Hepatic stellate cell (primary cell): ENCODE data around the gene ITGB1.

ENCODE experiments used
- DNase-seq: peaks from one replicate; pipeline ENCODE4 v3.0.0; 2011; ENCODE audit warnings: low spot score

Gene ITGB1

DNA sequence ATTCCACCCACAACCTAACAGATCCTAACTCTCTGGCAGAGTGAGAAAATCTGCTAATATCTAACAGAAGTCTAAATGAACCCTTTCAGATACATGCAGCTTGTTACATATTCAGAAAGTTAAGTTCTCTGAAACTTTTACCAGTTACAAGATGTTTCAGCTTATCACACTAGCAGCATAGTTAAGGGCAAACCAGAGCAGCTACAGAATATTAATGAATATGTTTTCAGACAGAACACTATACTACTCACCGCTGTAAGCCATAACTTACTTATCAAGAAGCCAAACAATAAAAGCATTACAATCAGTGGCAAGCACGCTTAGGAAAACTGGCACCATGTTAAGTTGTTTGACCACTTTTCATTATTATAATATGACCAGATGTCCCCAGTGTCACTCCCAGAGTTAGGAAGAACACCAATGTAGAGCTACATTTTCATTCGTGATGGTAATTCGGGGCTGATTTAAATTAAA, 2.7 kb downstream of the ITGB1 start:
- DNase-seq = no peak

DNA sequence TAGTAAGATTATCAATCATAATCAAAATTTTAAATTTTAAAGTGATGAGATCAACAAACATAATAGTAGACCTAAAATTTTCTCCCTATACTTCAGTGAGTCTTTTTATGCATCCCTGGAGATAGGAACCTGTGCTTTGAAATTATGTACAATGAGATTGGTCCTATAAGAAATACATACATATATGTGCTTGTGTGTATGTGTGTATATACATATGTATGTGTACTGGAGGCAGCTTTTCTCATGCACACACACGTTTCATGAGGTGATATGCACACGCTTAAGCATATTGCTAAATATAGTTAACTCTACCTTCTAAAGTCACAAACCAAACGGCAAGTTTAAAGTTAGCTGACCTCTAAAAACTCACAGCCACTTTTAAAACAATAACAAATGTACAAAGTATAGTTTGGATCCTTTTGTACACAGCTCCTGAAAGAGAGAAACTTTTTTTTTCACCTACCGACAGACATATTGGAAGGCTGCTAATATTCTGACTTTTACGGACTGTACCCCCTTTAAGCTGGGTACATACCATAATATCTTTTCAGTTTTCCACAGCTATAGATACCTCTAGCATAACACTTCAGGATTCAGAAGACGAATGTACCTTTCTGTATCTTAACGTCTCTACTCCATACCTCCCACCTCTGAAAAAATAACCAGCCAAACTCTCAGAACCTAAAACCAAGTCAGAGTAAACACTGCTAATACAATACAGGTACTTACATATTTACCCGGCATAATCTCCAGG, 3.3 kb downstream of the ITGB1 start:
- no peak for DNase-seq

DNA sequence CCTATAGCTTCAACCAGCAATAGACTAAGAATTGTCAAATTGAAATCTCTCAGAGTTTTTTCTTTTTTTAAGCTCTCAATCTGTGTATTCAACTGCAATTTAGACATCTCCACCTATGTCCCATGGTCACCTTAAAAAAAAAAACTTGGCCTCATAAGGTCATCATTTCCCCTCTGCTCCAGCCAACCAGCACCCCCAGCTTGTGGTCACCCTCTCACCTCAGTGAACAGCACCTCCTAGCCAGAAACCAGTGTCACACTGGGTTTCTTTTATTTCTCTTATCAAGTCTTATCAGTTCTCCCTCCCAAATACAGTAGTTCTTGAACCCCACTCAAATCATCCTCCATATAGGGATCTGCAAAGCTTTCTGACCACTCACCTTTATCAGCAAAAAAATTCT, 4.0 kb downstream of the ITGB1 start:
- no peak for DNase-seq

DNA sequence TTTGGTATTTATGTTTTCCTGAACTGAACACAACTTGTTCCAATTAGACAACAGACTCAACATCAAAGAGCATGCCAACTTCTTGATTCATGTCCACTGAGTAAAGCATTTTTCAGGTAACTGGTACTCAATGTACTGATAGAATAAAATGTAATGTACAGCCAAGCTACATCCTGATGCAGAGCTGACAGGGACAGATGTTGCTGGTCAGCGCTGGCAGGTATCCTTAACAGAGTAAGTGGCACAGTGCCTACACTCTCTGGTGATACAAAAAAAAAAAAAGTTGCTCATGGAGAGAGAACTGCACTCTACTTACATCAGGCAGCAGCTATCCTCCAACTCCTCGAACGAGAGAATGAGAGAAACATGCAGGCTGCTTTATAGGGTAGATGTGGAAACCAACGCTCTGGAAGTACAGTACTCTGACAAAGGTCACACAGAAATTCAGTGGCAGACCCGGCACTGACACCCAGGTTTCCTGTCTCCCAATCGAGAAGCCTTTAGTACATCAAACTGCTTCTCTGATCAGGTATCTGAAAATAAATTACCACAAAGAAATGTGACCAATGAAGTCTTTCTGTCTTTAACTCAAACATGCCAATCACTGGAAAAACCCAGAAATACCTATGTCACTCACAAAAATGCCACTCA, 4.6 kb downstream of the ITGB1 start:
- no peak for DNase-seq

DNA sequence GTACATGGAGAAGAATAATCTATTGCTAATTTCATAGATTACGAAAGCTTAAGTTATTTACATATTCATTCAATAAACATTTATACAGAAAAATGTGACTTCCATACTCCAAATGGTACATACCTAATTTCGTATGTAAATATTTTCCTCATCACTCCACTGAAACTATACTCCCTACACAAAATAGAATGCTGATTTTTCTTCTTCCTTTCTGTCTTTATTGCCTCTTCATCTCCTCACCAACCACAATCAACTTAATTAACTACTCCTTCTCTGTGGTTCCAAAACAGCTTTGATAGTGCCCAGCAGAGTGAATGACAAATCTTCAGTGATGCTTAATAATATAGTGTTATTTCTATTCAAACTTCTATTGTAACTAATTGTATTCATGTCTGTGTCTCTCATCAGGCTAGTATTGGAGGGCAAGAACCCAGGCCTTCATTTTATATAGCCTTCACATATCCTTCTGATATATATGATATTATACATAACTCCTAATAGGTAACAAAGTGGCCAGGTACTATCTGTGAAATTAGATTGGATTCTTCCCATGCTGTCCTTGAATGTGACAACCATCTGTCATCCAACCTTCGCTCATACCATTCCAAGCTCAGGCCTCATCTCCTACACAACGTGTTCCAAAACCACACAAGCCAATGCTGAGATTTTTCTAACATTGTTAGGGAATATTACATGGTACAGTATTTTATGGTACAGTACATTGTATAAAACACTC, 5.3 kb downstream of the ITGB1 start:
- no peak for DNase-seq

DNA sequence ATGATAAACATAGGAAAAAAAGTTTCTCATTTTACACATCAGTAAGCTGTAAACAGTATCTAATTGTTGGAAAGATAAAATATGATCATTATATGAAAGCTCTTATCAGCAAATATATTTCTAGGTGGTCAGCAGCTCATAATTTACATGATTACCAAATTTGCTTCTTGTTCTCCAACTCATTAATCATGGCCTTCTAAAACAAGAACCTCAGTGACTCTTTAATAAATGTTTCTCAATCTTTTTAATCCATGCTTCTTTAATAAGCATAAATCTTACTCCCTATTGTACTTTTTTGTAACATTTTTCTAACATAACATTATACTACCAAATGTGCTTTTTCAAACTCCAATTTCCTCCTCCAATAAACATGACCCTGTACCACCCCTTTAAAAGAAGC, 5.9 kb downstream of the ITGB1 start:
- DNase-seq = no peak

DNA sequence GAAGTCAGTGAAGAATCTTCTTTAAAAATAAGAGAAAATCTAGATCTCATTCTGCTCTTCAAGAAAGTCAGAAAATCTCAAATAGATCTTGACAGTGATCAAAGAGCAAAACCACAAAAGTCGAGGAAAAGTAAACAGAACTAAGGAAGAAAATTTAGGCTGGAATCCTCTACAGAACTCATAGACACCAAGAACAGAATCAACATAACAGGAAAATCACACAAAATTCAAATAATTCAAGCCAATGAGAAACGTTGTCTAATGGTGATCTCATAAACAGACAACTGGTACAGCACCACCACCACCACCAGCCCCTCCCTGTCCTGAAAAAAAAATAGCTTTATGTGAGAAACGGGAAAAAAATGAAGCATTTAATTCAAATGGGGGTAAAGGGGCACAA, 6.9 kb downstream of the ITGB1 start:
- DNase-seq = no peak

DNA sequence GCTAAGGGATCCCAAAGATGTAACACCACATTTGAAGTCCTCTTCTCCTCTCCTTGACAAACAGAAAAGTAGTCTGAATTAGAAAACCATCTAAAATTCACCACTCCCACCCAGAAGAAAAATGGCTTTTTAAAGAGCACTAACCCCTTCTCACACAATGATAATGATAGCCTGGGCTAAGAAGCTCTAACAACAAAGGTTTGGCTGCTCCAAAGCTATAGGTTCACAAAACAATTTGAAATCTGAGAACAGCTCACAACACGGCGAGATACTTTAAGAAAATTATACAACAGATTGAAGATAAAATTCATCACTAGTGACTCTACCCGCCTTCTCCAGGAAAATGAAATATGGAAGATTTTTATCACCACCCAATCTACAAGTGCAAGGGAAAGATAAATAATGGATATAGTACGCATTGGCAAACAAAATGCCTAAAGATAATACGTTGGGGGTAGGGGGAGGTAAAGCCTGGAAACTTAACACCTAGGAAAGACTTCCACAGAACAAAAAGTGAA, 7.4 kb downstream of the ITGB1 start:
- DNase-seq = no peak

DNA sequence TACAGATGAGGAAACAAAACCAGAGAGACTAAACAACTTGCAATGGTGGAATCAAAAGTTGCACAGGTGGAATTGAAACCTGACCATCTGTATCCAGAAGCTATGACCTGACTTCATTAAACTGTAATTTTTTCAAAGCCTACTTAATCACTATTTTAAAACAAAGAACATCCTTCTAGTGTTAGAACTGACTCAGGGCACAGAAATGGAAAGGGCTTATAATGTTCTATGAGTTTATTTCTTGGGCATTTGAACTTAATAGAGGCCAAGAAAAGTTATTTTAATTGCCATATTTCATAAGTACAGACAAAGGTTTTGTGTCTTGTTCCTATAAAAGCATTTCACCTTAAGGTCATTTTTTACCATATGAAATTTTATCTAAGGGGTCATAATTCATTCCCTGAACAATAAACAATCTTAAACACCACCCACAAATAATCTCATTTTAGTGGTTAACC, 8.8 kb downstream of the ITGB1 start:
- DNase-seq = no peak

DNA sequence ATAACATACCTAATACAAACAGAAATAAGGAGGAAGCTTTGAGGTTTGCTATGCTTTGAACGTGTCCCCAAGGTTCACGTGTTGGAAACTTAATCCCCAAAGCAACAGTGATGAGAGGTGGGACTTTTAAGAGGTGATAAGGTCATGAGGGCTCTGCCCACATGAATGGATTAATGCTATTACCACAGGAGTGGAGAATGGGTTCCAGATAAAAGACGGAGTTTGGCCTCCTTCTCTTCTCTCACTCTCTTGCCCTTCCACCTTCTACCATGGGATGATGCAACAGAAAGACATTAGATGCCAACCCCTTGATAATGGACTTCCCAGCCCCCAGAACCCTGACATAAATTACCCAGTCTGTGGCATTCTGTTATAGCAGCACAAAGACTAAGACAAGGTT, 9.6 kb downstream of the ITGB1 start:
- DNase-seq = no peak

DNA sequence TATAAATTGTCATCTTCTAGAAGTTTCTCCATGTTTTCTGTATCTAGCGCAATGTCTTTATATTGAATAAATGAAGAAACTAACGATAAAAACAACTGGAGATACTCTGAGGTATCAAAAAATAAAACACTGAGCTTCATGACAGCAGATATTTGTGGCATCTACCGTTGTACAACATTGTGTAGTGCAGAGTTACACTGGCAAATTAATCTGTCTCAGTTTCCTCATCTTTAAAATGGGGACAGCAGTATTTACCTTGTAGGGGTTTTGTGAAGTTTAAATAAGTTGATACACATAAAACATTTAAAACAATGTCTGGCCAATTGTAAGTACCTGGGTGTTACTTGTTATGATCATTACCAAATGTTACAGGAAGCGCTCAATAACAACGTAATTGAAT, 10.4 kb downstream of the ITGB1 start:
- DNase-seq = no peak

DNA sequence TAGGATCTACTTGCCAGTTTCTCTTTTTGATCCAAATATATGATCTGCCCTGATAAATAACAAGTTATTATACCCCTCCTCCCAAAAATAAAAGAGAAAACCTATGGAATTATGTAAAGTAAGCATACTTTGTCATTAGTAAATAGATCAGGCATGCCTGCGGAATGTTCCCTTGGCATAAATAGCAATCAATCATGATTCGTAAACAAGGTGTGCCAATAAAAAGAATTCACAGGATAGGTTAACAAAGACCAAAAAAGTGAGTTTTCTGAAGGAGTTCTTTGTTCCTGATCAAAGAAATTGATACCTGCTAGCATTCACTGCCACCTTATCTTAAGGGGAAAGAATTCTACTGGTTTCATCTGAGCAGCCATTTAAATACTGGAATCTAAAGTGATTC, 11.9 kb downstream of the ITGB1 start:
- no peak for DNase-seq

DNA sequence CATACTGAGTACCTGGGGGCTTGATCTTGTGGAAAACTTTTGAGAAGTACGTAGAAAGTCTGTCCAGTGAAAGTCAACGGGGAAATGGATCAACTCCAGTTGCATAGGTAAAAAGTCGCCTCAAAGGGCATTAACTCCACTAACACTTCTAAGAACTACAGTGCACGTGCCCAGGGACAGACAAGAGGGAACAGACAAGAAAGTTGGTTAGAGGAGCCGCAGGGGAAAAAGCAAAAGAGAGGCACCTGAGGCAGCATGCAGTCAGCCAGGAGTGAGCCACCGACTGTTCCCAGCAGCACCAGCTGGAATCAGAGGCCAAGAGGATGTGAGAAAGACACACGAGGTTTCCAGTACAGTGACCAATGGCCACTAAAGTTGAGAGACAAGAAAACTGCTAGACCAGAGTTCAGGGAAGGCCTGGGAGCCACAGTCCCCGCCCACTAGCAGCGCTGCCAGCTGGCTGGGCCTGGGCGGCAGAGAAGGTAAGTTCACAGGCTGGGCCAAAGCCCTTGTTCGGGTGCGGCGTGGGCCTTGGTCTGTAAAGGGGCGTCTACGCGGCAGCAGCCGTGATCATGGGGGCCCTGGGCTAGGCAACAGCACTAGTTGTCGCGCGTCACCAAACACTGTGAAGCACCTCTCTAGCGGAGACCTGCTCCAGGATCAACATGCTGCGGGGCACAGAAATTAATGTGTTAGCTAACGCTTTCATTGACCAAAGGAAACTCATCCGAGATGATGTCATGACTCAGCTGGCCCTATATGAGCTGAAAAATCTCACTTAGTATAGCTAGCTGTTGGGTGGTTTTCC, 14.0 kb downstream of the ITGB1 start:
- DNase-seq = no peak

DNA sequence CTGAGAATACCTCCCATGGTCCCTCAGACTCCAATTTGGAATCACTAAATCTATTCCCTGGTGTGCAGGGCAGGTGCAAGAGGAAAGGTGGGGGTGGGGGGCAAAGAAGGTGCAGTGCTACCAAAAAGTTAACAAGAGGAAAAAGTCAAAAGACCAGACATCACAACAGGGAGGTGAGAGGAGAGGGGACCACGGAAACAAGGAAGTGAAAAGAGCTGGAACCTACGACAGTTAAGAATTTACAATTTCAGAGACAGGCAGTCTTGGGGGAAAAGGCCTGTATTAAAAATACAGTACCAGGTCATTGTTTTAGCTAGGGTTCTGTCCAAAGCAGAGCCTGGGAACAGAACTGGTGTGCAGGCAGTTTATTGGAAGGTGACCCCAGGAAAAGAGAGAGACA, 14.6 kb downstream of the ITGB1 start:
- DNase-seq = no peak

DNA sequence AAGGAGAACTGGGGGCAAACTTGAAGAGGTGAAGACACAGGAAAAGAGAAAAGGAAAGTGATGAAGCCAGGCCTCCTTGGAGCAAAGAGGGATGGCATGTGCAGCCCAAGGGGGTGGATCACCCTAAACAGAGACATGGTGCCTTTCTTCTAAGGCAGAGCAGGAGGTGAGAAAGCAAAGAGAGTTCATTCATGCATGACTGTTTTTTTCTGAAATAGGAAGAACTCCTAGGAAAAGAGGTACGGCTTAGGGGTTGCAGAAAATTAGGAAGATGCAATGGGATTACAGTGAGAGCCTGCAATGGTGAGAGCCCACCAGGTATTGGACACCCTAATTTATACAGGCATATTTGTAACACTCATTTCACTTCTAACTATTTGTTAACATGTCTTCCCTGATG, 15.9 kb downstream of the ITGB1 start:
- DNase-seq = no peak

DNA sequence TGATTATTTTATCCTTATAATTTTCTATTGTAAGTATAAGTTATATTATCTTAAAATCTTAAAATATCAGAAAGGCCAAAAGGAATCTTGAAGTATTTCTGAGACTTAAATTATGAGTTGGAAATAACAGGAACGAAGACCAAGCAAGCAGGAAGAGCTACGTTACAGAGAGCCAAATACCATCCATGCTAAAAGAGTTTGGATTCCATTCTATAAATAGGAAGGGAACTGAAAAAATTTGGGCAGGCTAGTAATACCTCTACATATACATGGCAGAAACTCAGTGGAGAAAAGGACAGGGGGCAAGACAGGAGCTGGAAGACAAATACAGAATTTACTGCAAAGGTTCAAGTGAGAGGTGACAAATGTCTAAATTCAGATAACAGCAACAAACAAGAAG, 16.7 kb downstream of the ITGB1 start:
- DNase-seq = peak; percentile 31

DNA sequence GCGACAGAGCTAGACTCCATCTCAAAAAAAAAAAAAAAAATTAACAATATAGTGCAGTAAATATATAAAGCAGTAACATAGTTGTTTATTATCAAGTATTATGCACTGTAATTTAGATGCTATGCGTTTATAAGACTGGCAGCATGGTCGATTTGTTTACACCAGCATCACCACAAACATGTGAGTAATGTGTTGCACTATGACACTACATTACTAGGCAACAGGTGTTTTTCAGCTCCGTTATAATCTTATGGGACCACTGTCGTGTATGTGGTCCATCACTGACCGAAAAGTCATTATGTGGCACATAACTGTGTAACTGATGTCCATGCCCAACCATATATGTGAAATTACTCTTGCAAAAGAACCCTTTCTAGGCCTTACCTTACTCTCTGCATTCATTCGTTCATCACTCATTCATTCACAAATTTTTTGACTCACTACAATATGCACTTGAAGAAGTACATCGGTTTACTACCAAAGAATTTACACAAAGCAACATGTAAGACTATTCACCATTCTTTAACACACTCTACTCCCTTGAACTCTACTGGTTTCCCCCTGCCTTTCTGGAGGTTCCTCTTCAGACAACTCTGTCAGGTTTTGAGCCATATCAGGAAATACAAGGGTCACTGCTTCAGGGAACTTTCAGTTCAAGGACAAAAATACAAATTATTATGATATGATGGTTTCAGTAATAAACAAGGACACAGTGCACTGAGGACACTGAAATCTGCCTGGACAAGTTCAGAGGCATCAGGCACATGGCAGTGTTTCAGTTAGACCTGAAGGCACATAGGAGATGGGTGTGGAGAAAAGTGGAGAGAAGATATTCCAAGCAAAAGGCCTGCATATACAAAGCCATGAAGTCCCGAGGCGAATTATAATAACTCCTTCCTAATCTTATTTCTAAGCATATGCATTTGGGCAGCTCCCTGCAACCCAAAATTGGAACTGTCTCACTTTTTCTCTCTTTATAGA, 17.4 kb downstream of the ITGB1 start:
- DNase-seq = no peak

DNA sequence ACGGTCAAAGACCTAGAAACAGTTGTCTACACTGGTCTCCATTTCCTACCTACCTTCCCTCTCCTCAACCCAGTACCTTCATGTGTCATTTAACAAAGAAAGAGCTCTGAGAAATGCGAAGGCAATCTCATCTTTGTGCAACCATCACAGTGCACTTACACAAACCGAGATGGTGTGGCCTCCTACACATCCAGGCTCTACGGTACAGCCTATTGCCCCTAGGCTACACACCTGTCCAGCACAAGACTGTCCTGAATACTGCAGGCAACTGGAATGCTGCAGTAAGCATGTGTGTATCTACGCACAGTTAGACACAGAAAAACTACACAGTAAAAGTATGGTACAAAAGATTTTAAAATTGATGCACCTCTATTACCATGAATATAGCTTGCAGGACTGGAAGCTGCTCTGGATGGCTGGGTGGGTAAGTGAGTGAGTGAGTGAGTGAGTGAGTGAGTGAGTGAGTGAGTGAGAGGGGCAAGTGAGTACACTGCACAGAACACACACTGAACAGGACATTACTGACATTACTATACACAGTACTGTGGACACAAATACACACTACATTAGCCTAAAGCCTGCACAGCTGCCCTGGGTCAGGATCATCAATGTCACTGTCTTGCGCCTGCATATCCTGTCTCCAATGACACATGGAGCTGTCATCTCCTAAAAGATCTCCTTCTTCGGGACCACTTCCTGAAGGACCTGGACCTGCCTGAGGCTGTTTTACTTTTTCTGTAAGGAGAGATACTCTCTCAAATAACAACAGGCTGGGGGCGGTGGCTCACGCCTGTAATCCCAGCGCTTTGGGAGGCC, 18.5 kb downstream of the ITGB1 start:
- no peak for DNase-seq

DNA sequence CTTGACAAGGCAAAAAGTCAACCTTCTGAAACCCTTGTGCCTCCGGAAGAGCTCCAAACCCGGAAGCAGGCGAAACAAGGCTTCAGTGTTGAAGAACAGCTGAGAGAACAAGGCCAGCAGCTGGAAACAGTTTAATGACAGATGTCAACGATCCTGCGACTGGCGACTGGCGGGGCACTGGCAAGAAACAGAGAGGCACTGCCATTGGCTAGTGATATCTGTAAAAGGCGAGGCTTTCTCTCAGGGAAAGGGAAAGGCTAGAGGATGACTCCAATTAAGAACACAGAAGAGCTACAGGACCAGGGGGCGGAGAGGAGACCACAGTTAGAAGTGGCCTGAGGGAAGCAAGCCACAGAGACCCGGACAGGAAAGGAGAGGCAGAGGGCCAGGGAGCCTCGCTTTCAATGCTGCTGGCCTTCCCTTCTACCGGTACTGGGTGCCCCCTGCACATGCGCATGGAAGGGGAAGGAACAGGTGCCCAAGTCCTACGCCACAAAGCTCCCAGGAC, 19.4 kb downstream of the ITGB1 start:
- DNase-seq = no peak
